Suprapubic skin (tissue), 3 donors: ENCODE data around the gene GGCT.

Experiments
- POLR2A ChIP-seq, 2 donors: fragments of 450-650 bp; IDR thresholded peaks; one replicate each; pipeline ENCODE4 v1.6.1; 2017; ENCODE audit warnings: antibody characterized with exemption in 2 of 2, mild to moderate bottlenecking in 2 of 2, moderate library complexity in 2 of 2
- TF ChIP-seq, protein P1 (sequence below), 2 donors: fragments of 200-600 bp in 1 of 2; fragments of 450-650 bp in 1 of 2; sonication (generic) in 1 of 2; IDR thresholded peaks; one replicate each; pipeline ENCODE4 v1.5.1; 2016 to 2019; ENCODE audit warnings: antibody characterized with exemption in 2 of 2, mild to moderate bottlenecking in 1 of 2, moderate library complexity in 1 of 2

DNA sequence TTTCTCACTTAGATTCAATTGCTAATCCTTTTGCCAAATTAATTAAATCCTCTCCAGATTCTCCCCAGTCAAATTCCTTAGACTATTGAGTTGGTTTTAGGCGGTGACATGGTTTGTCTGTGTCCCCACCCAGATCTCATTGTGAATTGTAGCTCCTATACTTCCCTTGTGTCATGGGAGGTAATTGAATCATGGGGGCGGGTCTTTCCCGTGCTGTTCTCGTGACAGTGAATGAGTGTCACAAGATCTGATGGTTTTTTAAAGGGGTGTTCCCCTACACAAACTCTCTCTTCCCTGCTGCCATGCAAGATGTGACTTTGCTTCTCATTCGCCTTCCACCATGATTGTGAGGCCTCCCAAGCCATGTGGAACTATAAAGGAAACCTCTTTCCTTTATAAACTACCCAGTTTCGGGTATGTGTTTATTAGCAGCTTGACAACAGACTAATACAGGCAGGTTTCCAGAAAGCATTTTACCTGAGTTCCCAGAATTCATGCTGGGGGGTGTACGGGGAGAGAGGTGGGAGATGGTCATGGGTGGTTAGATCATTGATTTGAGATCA is 45.4 kb upstream of the GGCT start:
- TF ChIP-seq, protein P1, sequence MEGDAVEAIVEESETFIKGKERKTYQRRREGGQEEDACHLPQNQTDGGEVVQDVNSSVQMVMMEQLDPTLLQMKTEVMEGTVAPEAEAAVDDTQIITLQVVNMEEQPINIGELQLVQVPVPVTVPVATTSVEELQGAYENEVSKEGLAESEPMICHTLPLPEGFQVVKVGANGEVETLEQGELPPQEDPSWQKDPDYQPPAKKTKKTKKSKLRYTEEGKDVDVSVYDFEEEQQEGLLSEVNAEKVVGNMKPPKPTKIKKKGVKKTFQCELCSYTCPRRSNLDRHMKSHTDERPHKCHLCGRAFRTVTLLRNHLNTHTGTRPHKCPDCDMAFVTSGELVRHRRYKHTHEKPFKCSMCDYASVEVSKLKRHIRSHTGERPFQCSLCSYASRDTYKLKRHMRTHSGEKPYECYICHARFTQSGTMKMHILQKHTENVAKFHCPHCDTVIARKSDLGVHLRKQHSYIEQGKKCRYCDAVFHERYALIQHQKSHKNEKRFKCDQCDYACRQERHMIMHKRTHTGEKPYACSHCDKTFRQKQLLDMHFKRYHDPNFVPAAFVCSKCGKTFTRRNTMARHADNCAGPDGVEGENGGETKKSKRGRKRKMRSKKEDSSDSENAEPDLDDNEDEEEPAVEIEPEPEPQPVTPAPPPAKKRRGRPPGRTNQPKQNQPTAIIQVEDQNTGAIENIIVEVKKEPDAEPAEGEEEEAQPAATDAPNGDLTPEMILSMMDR (IDR thresholded peaks at IDR 0.05) = no peak
- no peak for TF ChIP-seq POLR2A (IDR thresholded peaks at IDR 0.05)
